Retinal pigment epithelial cell (primary cell): ENCODE results near the gene WDR35.
"Not testable (repeated sequence)": the region's sequence is repeated elsewhere in the genome, so short reads cannot be mapped to it uniquely, and the experiment has no call there.

Source experiments
- DNase-seq: peaks from one replicate; pipeline ENCODE4 v3.0.0-alpha.2; 2010; ENCODE audit warnings: low read depth
- H3K4me3 ChIP-seq: 2 replicates; pipeline ENCODE4 v1.5.1; 2011; ENCODE audit warnings: mild to moderate bottlenecking, low read length, control low read depth, moderate library complexity
- CTCF ChIP-seq: conservative IDR thresholded peaks from 2 replicates; pipeline ENCODE4 v1.5.1; 2011; ENCODE audit warnings: low read depth, low read length, control low read depth, inconsistent platforms

The WDR35 gene

GRCh38 chr2:19883971-19884720 lies 105.8 kb downstream of the WDR35 start:
- TF ChIP-seq CTCF, result no peak
- DNase-seq, result no peak
- no peak overlapping the region for H3K4me3 ChIP-seq

GRCh38 chr2:19883486-19883885 lies 106.4 kb downstream of the WDR35 start:
- DNase-seq, result no peak
- H3K4me3 ChIP-seq, result no peak overlapping the region
- TF ChIP-seq CTCF, result no peak

GRCh38 chr2:19882286-19882685 lies 107.6 kb downstream of the WDR35 start:
- TF ChIP-seq CTCF, result no peak
- H3K4me3 ChIP-seq, result no peak overlapping the region
- no peak for DNase-seq

- TF ChIP-seq CTCF, result no peak
- no peak overlapping the region for H3K4me3 ChIP-seq
- DNase-seq, result no peak
Observed at GRCh38 chr2:19881908-19882265, 108.0 kb downstream of the WDR35 start.

- no peak overlapping the region for H3K4me3 ChIP-seq
- TF ChIP-seq CTCF, result no peak
- no peak for DNase-seq
Observed at GRCh38 chr2:19881221-19881907, 108.5 kb downstream of the WDR35 start.

GRCh38 chr2:19880191-19880590 lies 109.7 kb downstream of the WDR35 start:
- not testable (repeated sequence) for H3K4me3 ChIP-seq, DNase-seq

GRCh38 chr2:19879120-19879519 lies 110.8 kb downstream of the WDR35 start:
- DNase-seq, result no peak
- no peak overlapping the region for H3K4me3 ChIP-seq
- no peak for TF ChIP-seq CTCF
